ENCODE measurements around the gene PAK5.

PAK5 gene

DNA sequence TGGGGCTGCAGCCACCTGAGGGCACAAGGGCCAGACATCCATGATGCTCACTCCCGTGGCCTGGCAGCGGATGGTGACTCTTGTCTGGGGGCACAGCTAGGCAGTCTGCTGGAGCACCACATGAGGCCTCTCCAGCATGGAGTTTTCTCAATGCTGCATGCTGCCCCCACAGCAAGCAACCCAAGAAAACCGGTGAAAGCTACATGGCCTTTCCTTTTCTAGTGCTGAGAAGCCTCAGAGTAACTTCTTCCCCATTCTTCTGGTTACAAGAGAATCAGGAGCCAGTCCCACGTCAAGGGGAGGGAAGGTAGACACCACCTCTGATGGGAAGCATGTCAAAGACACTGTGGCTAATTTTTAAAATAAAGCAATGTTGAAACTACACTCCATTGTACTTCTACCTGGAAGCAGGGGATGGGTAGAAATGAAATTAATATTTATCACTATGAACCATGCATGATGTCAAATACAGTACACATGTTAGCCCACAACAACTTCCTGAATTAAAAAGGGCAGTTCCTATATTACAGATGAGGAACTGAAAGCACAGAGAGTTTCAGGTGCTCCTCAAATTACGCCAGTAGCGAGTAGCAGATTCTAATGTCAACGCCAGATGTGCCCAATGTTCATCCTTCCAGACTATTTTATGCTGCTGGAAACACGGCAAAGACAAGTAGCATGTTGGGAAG, 223.0 kb downstream of the PAK5 start:
- TF ChIP-seq, protein P1, sequence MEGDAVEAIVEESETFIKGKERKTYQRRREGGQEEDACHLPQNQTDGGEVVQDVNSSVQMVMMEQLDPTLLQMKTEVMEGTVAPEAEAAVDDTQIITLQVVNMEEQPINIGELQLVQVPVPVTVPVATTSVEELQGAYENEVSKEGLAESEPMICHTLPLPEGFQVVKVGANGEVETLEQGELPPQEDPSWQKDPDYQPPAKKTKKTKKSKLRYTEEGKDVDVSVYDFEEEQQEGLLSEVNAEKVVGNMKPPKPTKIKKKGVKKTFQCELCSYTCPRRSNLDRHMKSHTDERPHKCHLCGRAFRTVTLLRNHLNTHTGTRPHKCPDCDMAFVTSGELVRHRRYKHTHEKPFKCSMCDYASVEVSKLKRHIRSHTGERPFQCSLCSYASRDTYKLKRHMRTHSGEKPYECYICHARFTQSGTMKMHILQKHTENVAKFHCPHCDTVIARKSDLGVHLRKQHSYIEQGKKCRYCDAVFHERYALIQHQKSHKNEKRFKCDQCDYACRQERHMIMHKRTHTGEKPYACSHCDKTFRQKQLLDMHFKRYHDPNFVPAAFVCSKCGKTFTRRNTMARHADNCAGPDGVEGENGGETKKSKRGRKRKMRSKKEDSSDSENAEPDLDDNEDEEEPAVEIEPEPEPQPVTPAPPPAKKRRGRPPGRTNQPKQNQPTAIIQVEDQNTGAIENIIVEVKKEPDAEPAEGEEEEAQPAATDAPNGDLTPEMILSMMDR (IDR thresholded peaks at IDR 0.05) = no peak

DNA sequence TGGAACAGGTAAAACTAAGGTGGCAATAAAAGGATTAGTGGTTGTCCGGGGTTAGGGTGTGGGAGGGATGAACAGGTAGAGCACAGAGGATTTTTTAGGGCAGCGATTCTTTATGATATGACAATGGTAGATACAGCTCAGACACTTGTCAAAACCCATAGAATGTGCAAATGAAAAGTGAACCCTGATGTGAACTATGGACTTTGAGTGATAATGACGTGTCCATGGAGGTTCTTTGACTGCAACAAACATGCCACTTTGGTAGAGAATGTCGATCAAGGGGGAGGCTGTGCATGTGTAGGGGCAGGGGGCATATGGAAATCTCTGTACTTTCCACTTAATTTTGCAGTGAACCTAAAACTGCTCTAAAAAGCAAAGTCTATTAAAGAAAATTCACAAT, 223.8 kb downstream of the PAK5 start:
- TF ChIP-seq, protein P1 (IDR thresholded peaks at IDR 0.05) = no peak

DNA sequence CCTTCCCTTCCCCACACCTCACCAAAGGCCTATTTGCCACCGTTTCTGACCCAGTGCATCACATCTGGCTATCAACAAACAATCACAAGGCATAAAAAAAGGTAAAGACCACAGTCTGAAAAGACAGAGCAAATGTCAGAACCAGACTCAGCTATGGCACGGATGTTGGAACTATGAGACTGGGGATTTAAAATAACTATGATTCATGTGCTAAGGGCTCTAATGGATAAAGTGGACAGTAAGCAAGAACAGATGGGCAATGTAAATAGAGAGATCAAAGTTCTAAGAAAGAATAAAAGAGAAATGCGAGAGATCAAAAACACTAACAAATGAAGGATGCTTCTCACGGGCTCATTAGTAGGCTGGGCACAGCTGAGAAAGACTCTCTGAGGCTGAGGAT, 225.0 kb downstream of the PAK5 start:
- TF ChIP-seq, protein P1 (IDR thresholded peaks at IDR 0.05) = no peak

DNA sequence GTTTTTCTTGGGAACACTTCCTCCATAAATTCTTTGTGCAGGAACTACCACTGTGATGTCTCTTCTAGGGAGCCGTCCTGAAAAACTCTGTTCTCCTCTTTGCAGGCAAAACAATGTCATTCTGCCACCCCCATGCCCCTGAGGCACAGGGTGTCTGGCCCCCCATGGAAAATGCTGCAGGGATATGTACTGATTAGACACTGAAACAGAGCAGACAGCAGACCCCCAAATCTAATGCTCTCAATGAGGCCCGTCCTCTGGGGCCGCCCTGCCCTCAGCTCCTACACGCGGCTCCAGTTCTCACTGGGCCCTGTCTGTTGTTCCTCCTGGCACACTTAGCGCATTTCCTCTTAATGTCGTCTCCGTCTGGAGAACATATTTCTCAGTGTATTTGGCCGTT, 227.0 kb downstream of the PAK5 start:
- TF ChIP-seq, protein P1 (IDR thresholded peaks at IDR 0.05) = no peak

DNA sequence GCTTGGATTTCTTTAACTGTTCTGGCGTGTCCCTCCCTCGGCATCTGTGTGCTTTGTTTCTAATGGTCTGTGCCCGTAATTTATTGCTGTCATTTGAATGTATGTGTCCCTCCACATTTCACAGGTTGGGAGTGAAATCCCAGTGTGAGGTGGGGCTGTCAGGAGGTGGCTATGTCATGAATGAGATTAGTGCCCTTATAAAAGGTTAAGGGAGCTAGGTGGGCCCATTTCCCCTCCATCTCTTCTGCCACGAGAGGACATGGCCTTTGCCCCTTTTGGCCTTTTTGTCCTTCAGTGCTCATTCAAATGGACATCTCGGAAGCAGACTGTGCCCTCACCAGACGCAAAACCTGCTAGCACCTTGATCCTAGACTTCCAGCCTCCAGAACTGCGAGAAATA, 228.2 kb downstream of the PAK5 start:
- TF ChIP-seq, protein P1 (IDR thresholded peaks at IDR 0.05) = no peak

DNA sequence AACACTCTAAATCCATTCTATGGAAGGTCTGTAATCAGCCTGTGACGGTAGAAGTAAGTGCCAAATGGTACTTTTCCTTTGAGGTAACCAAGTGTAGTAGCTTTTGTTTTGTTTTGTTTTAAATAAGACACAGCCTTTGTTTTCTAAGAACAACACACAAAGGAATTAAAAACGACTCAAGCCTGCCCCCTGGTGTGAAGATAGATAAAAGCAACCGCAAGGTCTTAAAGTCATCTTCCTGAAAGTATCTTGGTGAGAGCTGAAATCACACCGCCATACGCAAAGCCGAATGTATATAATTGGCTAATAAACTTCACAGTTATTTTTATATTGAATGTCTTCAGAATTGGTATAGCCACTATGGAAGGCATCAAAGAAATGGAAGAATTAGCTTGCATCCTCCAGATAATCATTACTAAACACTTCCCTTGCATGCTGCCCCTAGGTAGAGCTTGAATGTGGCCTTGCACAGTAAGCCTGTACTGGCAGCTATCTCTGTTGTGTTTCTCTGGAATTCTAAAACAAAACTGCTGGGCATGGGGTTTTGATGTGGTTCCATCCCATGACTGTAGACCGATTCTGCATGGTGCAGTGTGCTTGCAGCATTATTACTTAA, 228.9 kb downstream of the PAK5 start:
- TF ChIP-seq, protein P1 (IDR thresholded peaks at IDR 0.05) = peak; percentile 73

DNA sequence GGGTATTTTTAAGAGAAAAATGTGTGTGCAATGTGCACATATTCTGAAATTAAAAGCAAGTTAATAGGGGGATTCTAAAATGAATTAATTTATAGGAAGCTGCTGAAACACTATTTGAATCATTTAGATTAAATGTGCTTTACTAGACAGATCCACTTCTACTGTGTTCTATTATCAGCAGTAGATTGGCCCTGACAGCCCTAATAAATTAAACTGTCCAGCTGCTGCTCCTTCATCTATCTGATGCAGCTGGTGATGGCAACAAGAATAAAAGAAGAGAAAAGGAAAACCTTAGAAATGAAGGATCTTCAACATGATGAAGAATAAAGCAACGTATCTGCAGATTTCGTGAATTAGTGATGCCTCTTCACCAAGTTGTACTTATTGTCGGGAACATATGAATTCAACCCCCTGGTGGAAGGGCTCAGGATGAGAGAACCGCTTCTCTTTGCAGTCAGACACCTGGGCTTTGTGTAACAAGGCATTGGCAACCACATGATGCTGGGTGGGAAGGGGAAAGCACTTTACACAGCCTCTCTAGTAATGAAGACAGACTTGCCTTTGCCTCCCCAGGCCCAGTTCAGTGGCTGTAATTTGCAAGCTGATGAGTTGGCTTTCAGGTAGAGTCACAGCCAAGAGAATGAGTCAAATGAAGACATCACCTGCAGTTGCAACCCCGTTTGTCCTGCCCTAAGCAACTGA, 230.1 kb downstream of the PAK5 start:
- TF ChIP-seq, protein P1 (IDR thresholded peaks at IDR 0.05) = no peak

Data from LNCAP (cell line).